Activated CD8-positive, alpha-beta memory T cell treated with anti-CD3 and anti-CD28 coated beads, Interleukin-2, amount 50 U/mL, for 24 hours (primary cell): ENCODE data around the gene SRPX.

Source experiments
- DNase-seq: peaks from one replicate; pipeline ENCODE4 v3.0.0-alpha.2; 2020; ENCODE audit errors: extremely low read depth

Gene SRPX, protein sequence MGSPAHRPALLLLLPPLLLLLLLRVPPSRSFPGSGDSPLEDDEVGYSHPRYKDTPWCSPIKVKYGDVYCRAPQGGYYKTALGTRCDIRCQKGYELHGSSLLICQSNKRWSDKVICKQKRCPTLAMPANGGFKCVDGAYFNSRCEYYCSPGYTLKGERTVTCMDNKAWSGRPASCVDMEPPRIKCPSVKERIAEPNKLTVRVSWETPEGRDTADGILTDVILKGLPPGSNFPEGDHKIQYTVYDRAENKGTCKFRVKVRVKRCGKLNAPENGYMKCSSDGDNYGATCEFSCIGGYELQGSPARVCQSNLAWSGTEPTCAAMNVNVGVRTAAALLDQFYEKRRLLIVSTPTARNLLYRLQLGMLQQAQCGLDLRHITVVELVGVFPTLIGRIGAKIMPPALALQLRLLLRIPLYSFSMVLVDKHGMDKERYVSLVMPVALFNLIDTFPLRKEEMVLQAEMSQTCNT

GRCh38 chrX:38220415-38221390 is at the start of gene SRPX:
SRPX (minus strand) TSS chrX:38220871; CDS start chrX:38220792, 79 bp downstream.
- no peak for DNase-seq

DNA sequence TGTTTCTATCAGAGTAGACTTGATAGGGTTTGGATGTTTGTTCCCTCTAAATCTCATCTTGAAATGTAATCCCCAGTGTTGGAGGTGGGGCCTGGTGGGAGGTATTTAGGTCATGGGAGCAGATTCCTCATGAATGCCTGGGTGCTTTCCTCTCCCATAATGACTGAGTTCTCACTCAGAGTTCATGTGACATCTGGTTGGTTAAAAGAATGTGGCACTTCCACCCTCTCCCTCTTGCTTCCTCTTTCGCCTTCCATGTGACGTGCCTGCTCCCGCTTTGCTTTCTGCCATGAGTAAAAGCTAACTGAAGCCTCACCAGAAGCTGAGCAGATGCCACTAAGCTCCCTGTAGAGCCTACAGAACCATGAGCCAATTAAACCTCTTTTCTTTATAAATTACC is 47.3 kb upstream of the SRPX start:
- no peak for DNase-seq

GRCh38 chrX:38262715-38263620 is 42.3 kb upstream of the SRPX start:
- DNase-seq: no peak

- DNase-seq: no peak
Measured at GRCh38 chrX:38260231-38260630, 39.6 kb upstream of the SRPX start.

GRCh38 chrX:38256019-38256418 is 35.3 kb upstream of the SRPX start:
- no peak for DNase-seq

DNA sequence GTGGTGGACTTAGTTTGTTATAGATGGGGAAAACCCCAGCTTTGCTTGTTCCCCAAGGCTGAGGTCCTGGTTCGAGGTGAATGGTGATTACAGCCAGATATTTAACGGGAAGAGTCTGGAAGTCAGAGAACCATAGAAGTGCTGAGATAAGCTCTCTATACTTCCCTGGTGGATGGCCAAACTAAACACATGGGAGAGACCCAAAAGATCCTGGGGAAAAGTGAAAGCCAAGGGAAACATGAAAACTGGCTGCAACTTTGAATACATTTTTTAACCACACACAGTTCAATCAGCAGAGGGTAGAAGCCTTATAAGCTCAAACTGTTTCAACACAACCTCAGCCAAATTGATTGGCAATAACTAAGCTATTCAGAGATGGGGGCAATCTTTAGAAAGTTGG is 29.3 kb upstream of the SRPX start:
- no peak for DNase-seq

- DNase-seq: no peak
Measured at GRCh38 chrX:38247051-38247450, 26.4 kb upstream of the SRPX start.

- no peak for DNase-seq
Measured at GRCh38 chrX:38240541-38240940, 19.9 kb upstream of the SRPX start.

GRCh38 chrX:38236901-38237615 is 16.4 kb upstream of the SRPX start:
- DNase-seq: no peak

- no peak for DNase-seq
Measured at GRCh38 chrX:38233891-38234667, 13.4 kb upstream of the SRPX start.

DNA sequence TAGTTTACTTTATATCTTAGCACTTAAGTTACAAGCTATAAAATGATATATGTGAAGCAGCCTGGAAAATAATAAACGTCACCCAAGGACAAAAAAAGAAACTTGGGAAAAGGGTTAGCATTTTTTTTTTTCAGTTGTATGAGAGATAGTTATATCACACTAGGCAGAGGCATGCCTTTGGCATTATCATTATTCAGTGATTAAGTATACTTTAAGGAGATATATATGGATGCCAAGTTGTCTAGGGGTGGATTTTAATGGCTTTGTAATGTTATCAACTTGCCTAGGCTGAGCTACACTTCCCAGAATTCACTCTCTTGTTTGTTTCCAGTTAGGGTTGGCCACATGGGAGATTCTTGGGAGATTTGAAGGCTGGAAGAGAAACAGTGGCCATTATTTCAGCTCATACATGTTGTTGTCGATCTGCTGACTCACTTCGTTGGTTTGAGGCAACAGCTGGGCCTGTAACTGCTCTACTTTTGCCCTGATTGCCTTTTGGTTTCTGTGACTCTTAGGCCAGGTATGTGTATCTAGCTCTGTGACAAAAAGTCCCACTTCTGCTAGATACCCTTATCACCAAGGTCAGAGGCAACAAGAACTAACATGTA is 11.5 kb upstream of the SRPX start:
- DNase-seq: no peak

GRCh38 chrX:38225093-38225492 is 4.4 kb upstream of the SRPX start:
- DNase-seq: no peak

- no peak for DNase-seq
Measured at GRCh38 chrX:38224160-38224559, 3.5 kb upstream of the SRPX start.

DNA sequence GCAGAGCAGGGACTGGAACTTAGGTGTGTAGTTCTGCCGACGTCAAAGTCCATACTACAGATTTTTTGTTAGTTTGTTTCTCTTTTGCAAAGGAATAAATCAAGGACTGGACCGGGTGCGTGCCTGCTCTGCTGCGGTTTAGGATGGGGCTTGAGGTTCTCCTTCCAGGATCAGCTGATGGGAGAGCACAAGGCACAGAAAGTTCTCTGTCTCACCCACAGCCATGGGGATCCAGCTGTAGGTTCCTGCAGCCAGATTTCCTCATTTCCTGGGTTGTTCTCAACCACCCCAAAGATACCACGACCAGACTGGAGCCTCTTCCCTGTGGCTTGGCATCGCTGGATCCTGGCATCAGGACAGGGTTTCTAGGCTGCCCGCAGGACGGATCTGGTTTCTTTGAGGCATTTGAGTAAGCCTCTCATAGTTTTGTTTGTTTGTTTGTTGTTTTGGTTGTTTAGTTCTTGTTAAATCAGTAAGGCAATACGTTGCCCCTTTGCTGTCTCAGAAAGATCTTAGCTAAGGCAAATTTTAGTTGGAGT is 789 bp upstream of the SRPX start:
- DNase-seq: no peak

GRCh38 chrX:38220024-38220414 is 652 bp downstream of the SRPX start:
- DNase-seq: no peak

DNA sequence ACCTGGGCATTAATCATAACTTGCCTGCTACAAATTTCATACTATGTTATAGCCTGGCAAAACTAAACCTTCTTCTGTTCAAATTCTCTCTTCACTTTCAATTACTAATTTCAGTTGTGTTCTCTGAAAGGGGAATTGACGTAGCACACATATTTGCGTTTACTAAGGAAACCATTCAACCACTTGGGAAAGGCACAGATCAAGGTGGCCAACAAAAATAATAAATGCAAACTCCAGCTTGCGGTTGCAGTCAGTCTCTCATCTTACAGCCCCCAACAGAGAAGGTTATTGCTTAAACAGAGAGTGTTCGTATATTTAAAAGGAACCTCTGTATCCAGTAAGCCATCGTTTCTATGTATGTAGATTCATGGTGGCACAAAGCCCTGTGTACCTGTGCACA is 4.0 kb downstream of the SRPX start:
- no peak for DNase-seq

DNA sequence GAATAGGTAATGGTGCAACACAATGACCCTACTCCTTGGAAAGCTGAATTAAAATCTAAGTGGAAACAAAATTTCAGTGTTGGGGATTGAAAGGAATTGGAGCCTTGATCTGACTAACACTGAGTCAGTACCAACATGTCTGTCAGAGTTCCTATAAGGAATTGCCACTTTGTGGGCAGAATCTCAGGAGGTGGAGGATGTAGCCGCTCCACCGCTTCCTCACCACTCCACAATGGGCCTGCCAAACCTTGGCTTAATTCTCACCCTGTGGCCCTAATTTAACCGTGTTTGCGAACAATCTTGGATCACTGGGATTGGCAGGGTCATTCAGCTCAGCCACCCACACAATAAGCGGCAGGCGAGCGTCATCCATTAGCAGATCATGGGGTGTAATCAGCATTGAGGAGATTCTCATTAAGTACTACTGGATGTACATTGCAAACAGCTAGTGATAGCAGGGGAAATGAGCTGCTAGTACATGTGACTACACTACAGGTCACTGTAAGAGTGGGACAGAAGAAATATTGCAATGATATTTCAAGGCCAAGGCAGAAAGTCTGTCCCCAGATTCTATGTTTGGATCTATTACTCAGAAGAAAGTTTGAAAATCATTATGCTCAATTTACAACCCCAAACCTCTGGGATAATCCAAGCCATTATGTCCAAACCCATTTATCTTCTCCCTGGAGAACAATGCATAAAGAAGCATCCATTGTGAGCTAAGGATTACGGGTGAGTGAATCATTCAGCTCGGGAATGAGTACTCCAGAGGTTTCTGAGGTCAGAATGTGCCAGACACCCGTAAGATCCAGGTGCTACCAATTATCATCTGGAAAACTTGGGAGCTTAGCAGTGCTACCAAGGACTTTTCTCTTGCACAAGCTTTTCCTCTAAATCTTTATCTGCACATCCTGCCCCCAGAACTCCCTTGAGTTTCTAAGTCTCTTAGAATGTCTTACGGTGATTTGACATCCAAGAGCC is 5.8 kb downstream of the SRPX start:
- no peak for DNase-seq

GRCh38 chrX:38214044-38214443 is 6.6 kb downstream of the SRPX start:
- DNase-seq: no peak
